Suprapubic skin (tissue), 4 donors: Measurements from ENCODE around the gene LAMTOR4. TPM values are rescaled to one million over a fixed set of nuclear protein-coding genes. Genes with fewer than 3 reads are reported as not detected.

Experiments used
- DNase-seq, 2 donors: peaks; one replicate each; pipeline ENCODE4 v3.0.0-alpha.2; 2019; ENCODE audit warnings: low spot score in 2 of 2
- H3K27ac ChIP-seq: fragments of 200-600 bp; sonication (generic); one replicate; pipeline ENCODE4 v1.5.1; 2019
- H3K27me3 ChIP-seq: fragments of 200-600 bp; sonication (generic); one replicate; pipeline ENCODE4 v1.5.1; 2019
- H3K36me3 ChIP-seq: fragments of 200-600 bp; sonication (generic); one replicate; pipeline ENCODE4 v1.5.1; 2019
- H3K4me1 ChIP-seq: fragments of 200-600 bp; sonication (generic); one replicate; pipeline ENCODE4 v1.5.1; 2019
- H3K4me3 ChIP-seq: fragments of 200-600 bp; sonication (generic); one replicate; pipeline ENCODE4 v1.5.1; 2019; ENCODE audit warnings: mild to moderate bottlenecking
- H3K9me3 ChIP-seq: fragments of 200-600 bp; sonication (generic); one replicate; pipeline ENCODE4 v1.5.1; 2019
- EP300 ChIP-seq: sonication (generic); formaldehyde crosslinking; IDR thresholded peaks from one replicate; pipeline ENCODE4 v1.6.1; 2017; ENCODE audit warnings: antibody characterized with exemption
- POLR2A ChIP-seq, 2 donors: fragments of 450-650 bp; IDR thresholded peaks; one replicate each; pipeline ENCODE4 v1.6.1; 2017; ENCODE audit warnings: antibody characterized with exemption in 2 of 2, mild to moderate bottlenecking in 2 of 2, moderate library complexity in 2 of 2
- POLR2AphosphoS5 ChIP-seq, 3 donors: sonication (generic); formaldehyde crosslinking; IDR thresholded peaks; one replicate each; pipeline ENCODE4 v1.6.1; 2017; ENCODE audit warnings: antibody characterized with exemption in 3 of 3
- WGBS: methylation state at CpG from one replicate; pipeline ENCODE4 v1.1.5; 2018; 5-methylcytosine and 5-hydroxymethylcytosine counted together
- total RNA-seq, 4 donors: library from RNA; depleted of rRNA; stranded (reverse); fragments of >200 nt; gene quantifications; one replicate each; pipeline ENCODE4 v1.1.0, GENCODE V29; 2016
- TF ChIP-seq, protein P1 (sequence below), 2 donors: fragments of 200-600 bp in 1 of 2; fragments of 450-650 bp in 1 of 2; sonication (generic) in 1 of 2; IDR thresholded peaks; one replicate each; pipeline ENCODE4 v1.5.1; 2016 to 2019; ENCODE audit warnings: antibody characterized with exemption in 2 of 2, mild to moderate bottlenecking in 1 of 2, moderate library complexity in 1 of 2

The LAMTOR4 gene
- total RNA-seq, 4 donors from 2014 or later = 346 to 682 (median 537) TPM

DNA sequence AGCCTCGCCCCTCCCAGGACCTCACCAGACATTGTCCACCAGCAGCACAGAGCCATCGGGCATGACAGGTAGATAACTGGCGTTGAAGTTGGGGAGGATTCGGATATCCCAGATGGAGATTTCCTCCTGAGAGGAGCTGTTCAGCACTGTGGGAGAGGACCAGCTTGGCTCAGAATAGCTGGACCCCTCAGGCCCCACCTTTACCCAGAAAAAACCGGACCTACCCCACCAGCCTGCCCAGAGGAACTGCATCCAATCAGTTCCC is 8.3 kb downstream of the LAMTOR4 start:
- no peak for DNase-seq
- H3K4me3 ChIP-seq = peak overlapping the region; percentile 61
- peak overlapping the region; percentile 32 for H3K27ac ChIP-seq

DNA sequence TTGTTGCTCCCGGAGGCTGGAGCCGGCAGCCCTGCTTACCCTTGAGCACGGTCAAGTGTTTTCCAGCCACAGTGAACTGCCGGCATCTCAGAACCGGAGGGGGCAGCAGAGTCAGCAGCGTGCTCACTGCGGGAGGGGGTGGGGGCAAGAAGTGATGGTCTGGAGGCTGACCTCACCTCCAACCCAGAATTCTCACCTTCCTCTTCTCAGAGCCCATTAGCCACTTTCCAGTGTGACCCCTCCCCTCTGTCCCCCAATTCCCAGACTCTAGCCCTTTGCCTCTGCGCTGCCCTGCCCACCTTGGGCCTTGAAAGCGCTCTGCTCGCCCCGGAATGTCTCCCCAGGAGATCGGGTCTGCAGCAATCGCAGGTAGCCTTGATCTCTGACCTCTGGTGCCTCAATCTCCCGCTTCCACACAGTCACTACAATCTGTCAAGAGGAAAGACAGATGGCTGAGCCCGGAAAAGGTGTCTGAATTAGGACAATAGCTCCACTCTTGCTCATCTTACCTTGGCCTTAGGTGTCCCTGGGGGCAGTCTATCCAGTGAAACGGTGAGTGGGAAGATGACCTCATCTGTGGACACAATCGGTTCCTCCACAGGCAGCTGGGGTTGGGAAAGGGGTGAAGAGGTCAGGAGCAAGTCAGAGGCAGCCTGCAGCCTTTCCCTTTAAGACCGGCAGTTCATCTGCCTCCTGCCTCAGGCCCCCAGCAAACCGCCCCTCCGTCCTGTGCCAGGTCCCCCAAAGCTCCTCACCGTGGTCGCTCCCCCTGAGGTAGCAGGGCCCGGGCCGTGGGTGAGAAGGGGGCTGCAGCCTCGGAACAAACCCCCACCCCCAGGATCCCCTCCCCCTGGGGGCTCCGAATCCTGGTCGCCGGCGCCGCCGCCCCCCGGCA is 8.9 kb downstream of the LAMTOR4 start:
- H3K27ac ChIP-seq = peak overlapping the region; percentile 32
- H3K4me1 ChIP-seq = peaks cover 53% of the 10 kb centered on the region
- peak overlapping the region; percentile 61 for H3K4me3 ChIP-seq
- TF ChIP-seq POLR2AphosphoS5 (IDR thresholded peaks at IDR 0.05) = no peak
- no peak for TF ChIP-seq POLR2A (IDR thresholded peaks at IDR 0.05)
- no peak for TF ChIP-seq EP300
- TF ChIP-seq, protein P1, sequence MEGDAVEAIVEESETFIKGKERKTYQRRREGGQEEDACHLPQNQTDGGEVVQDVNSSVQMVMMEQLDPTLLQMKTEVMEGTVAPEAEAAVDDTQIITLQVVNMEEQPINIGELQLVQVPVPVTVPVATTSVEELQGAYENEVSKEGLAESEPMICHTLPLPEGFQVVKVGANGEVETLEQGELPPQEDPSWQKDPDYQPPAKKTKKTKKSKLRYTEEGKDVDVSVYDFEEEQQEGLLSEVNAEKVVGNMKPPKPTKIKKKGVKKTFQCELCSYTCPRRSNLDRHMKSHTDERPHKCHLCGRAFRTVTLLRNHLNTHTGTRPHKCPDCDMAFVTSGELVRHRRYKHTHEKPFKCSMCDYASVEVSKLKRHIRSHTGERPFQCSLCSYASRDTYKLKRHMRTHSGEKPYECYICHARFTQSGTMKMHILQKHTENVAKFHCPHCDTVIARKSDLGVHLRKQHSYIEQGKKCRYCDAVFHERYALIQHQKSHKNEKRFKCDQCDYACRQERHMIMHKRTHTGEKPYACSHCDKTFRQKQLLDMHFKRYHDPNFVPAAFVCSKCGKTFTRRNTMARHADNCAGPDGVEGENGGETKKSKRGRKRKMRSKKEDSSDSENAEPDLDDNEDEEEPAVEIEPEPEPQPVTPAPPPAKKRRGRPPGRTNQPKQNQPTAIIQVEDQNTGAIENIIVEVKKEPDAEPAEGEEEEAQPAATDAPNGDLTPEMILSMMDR (IDR thresholded peaks at IDR 0.05) = no peak
- H3K36me3 ChIP-seq = peaks cover 35% of the 10 kb centered on the region
- H3K9me3 ChIP-seq = no peaks in the 10 kb centered on the region
- WGBS = 41% methylated on average over 13 of the region's 32 CpGs
- no peaks in the 10 kb centered on the region for H3K27me3 ChIP-seq
- DNase-seq = peak in 1 of 2 donors; percentile 67

More for the DNA sequence above, 8.3 kb downstream of the LAMTOR4 start:
- Histone ChIP-seq H3K27me3 (no peaks in the 10 kb centered on the region), H3K4me1 (peaks cover 49% of the 10 kb centered on the region), H3K9me3 (no peaks in the 10 kb centered on the region), H3K36me3 (peaks cover 35% of the 10 kb centered on the region)
- TF ChIP-seq EP300 (no peak), POLR2AphosphoS5 (IDR thresholded peaks at IDR 0.05) (no peak), POLR2A (IDR thresholded peaks at IDR 0.05) (no peak)
- TF ChIP-seq, protein P1 (IDR thresholded peaks at IDR 0.05) = no peak
- WGBS = 75% methylated on average over 4 of the region's 5 CpGs

DNA sequence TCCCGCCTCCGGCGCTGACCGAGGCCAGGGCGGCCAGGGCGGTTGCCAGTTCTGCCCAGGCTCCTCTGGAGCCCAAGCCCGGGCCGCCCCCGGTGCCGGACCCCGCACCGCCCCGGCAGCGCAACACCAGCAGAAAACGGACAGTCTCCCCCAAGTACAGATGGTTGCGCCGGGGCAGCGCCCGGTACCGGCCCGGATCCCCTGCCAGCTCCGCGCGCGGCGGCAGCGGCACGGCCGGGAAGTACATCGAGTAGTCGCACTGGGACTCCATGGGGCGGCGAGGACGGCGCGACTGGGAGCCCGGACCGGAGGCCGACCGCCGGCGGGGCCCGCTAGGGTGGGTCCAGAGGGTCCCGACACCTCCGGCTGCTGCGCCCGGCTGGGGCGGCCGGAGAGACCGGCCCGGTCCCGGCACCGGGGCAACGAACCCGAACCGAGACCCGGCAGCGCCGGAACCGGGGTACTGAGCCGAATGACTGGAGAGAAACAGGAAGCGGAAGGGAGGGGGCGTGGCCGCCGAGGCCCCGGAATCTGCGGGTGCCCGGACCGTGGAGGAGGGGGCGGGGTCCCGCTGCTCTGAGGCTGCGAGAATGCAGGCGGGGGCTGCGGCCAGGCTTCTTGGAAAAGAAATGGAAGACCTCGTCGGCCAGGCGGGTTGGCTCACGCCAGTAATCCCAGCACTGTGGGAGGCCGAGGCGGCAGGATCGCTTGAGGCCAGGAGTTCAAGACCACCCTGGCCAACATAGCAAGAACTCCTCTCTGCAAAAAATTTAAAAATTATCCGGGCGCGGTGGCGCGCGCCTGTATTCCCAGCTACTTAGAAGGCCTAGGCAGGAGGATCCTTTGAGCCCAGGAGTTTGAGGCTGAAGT is 9.7 kb downstream of the LAMTOR4 start, which contains the start of gene TRAPPC14:
Gene TRAPPC14 (minus strand): TSS at position 495 of the 870 bp plus-strand sequence. CDS start 224 bp downstream, at position 271.
- WGBS = under 1% methylated on average over 51 of the region's 87 CpGs
- TF ChIP-seq, protein P1 (IDR thresholded peaks at IDR 0.05) = no peak
- no peak for TF ChIP-seq EP300
- no peak for TF ChIP-seq POLR2AphosphoS5 (IDR thresholded peaks at IDR 0.05)
- no peak for TF ChIP-seq POLR2A (IDR thresholded peaks at IDR 0.05)
- peak within 1 kb of the TSS; percentile 61 for H3K4me3 ChIP-seq

DNA sequence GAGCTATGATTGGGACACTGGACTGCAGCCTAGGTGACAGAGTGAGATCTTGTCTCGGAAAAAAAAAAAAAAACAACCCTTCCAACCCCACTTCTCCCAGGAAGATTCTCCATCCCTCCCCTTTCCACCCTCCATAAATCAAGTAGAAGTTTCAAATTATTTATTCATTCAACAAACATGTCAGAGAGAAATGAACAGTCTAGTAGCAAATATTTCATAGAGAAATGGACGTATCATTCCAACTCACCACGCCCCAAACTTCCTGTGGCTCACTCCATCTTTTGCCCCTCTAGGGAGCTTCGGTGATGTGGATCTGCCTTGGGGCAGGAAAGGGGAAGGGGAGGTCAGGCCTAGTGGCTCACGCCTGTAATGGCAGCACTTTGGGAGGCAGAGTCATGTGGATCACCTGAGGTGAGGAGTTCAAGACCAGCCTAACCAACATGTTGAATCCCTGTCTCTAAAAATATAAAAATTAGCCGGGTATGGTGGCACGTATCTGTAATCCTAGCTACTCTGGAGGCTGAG is 10.4 kb downstream of the LAMTOR4 start:
- WGBS = 50% methylated on average over 7 of the region's 7 CpGs
- H3K27ac ChIP-seq = no peak overlapping the region
- no peaks in the 10 kb centered on the region for H3K9me3 ChIP-seq
- no peak for DNase-seq
- peak overlapping the region; percentile 61 for H3K4me3 ChIP-seq
- peaks cover 55% of the 10 kb centered on the region for H3K4me1 ChIP-seq
- peaks cover 23% of the 10 kb centered on the region for H3K36me3 ChIP-seq
- TF ChIP-seq, protein P1 (IDR thresholded peaks at IDR 0.05) = no peak
- no peak for TF ChIP-seq POLR2AphosphoS5 (IDR thresholded peaks at IDR 0.05)
- no peak for TF ChIP-seq POLR2A (IDR thresholded peaks at IDR 0.05)
- H3K27me3 ChIP-seq = no peaks in the 10 kb centered on the region

More for the DNA sequence above, 9.7 kb downstream of the LAMTOR4 start, which contains the start of gene TRAPPC14:
- DNase-seq = peak; percentile 96 to 98
- peaks cover 55% of the 10 kb centered on the region for H3K4me1 ChIP-seq
- no peaks in the 10 kb centered on the region for H3K9me3 ChIP-seq
- H3K36me3 ChIP-seq = peaks cover 30% of the 10 kb centered on the region
- no peaks in the 10 kb centered on the region for H3K27me3 ChIP-seq
- peak within 1 kb of the TSS; percentile 32 for H3K27ac ChIP-seq
